H1 (cell line): ENCODE results near the gene CSAD. TPM values are rescaled to one million over a fixed set of nuclear protein-coding genes. Genes with fewer than 3 reads are reported as not detected.

Source experiments
- CTCF ChIA-PET: fragments of 300-600 bp; sonication (Branson Sonifier 250); formaldehyde crosslinking; loops from one replicate; lab custom pipeline; 2021; ENCODE audit not compliant: partially characterized antibody; lab: Charles Lee
- POLR2A ChIA-PET: fragments of 300-600 bp; sonication (Branson Sonifier 250); formaldehyde crosslinking; loops from one replicate; lab custom pipeline; 2021; ENCODE audit warnings: inconsistent platforms; ENCODE audit not compliant: partially characterized antibody; lab: Charles Lee
- DNase-seq, 2 experiments: peaks; one replicate each; pipeline versions ENCODE4 v3.0.0 to v3.0.0-alpha.2; 2010 to 2022; ENCODE audit warnings: low spot score in 2 of 2, low read depth in 1 of 2, mixed read lengths in 1 of 2
- FAIRE-seq: peaks from 2 replicates; lab custom pipeline; 2011; peaks lifted over from hg19 to GRCh38; lab: Jason Lieb, UNC
- H2AFZ ChIP-seq: 2 replicates; pipeline ENCODE4 v1.8.1; 2012; ENCODE audit warnings: low read length, inconsistent platforms
- H2AK5ac ChIP-seq: 2 replicates; pipeline ENCODE4 v1.6.1; 2013; ENCODE audit warnings: low read depth, low read length
- H2BK120ac ChIP-seq: replicated peaks from 2 replicates; pipeline ENCODE3; 2013; ENCODE audit warnings: low read depth, low read length, inconsistent platforms
- H2BK12ac ChIP-seq: 2 replicates; pipeline ENCODE4 v1.6.1; 2013; ENCODE audit warnings: low read depth, low read length
- H2BK15ac ChIP-seq: 2 replicates; pipeline ENCODE4 v1.6.1; 2013; ENCODE audit warnings: low read length
- H2BK20ac ChIP-seq: 2 replicates; pipeline ENCODE4 v1.6.1; 2013; ENCODE audit warnings: low read length
- H2BK5ac ChIP-seq: 2 replicates; pipeline ENCODE4 v1.6.1; 2013; ENCODE audit warnings: low read depth, low read length
- H3K14ac ChIP-seq: 2 replicates; pipeline ENCODE4 v1.6.1; 2013; ENCODE audit warnings: inconsistent platforms; ENCODE audit not compliant: insufficient read length
- H3K18ac ChIP-seq: 2 replicates; pipeline ENCODE4 v1.6.1; 2013; ENCODE audit warnings: low read length; ENCODE audit errors: extremely low read depth
- H3K23ac ChIP-seq: 2 replicates; pipeline ENCODE4 v1.6.1; 2013; ENCODE audit warnings: inconsistent platforms; ENCODE audit not compliant: insufficient read length
- H3K23me2 ChIP-seq: 2 replicates; pipeline ENCODE4 v1.6.1; 2013; ENCODE audit warnings: low read depth, low read length
- H3K27ac ChIP-seq: 2 replicates; pipeline ENCODE4 v1.6.1; 2011; ENCODE audit warnings: low read depth, low read length, inconsistent platforms
- H3K27me3 ChIP-seq, 4 experiments: replicated peaks in 1 of 4; 1 replicate in 1 of 4; 2 replicates in 3 of 4; pipeline versions ENCODE4 v1.6.1 to v1.8.1; 2011 to 2013; ENCODE audit warnings: low read length in 3 of 4, mild to moderate bottlenecking in 3 of 4, inconsistent platforms in 2 of 4, mixed read lengths in 2 of 4, moderate library complexity in 1 of 4; ENCODE audit not compliant: control insufficient read depth in 3 of 4, insufficient read depth in 3 of 4; ENCODE audit errors: extremely low read depth in 1 of 4
- H3K36me3 ChIP-seq, 4 experiments: 2 replicates each; pipeline versions ENCODE4 v1.6.1 to v1.8.1; 2011 to 2013; ENCODE audit warnings: mild to moderate bottlenecking in 4 of 4, low read length in 3 of 4, moderate library complexity in 2 of 4, control low read depth in 1 of 4, inconsistent platforms in 1 of 4; ENCODE audit not compliant: insufficient read depth in 4 of 4, control insufficient read depth in 2 of 4
- H3K4ac ChIP-seq: replicated peaks from 2 replicates; pipeline ENCODE3; 2013; ENCODE audit warnings: low read length, low read depth, mixed read lengths, inconsistent platforms; ENCODE audit not compliant: insufficient read length
- H3K4me1 ChIP-seq, 4 experiments: replicated peaks in 1 of 4; 1 replicate in 1 of 4; 2 replicates in 3 of 4; pipeline versions ENCODE4 v1.6.1 to v1.8.1; 2011 to 2013; ENCODE audit warnings: low read length in 3 of 4, inconsistent platforms in 2 of 4, mixed read lengths in 1 of 4; ENCODE audit not compliant: insufficient read depth in 4 of 4, control insufficient read depth in 3 of 4
- H3K4me2 ChIP-seq, 2 experiments: 2 replicates each; pipeline versions ENCODE4 v1.6.1 to v1.8.1; 2011 to 2013; ENCODE audit warnings: low read depth in 2 of 2, low read length in 2 of 2, control low read depth in 1 of 2, inconsistent platforms in 1 of 2, mild to moderate bottlenecking in 1 of 2; ENCODE audit not compliant: insufficient read depth in 1 of 2
- H3K4me3 ChIP-seq, 4 experiments: fragments of 200-600, 300-600 bp in 1 of 4; sonication (generic), shearing (Covaris generic), sonication (Bioruptor Twin) in 1 of 4; 2 replicates each; pipeline versions ENCODE4 v1.5.1 to v1.8.1; 2011 to 2016; ENCODE audit warnings: low read length in 4 of 4, low read depth in 3 of 4, control low read depth in 2 of 4, inconsistent platforms in 2 of 4, mild to moderate bottlenecking in 2 of 4, mixed read lengths in 1 of 4, moderate library complexity in 1 of 4; ENCODE audit not compliant: insufficient read depth in 2 of 4; ENCODE audit errors: extremely low read depth in 1 of 4
- H3K56ac ChIP-seq: replicated peaks from 2 replicates; pipeline ENCODE3; 2013; ENCODE audit warnings: low read depth, mild to moderate bottlenecking, mixed read lengths, low read length, inconsistent platforms; ENCODE audit not compliant: insufficient read length
- H3K79me1 ChIP-seq: 2 replicates; pipeline ENCODE4 v1.6.1; 2013; ENCODE audit warnings: low read depth, low read length, control low read depth
- H3K79me2 ChIP-seq, 2 experiments: 2 replicates each; pipeline versions ENCODE4 v1.6.1 to v1.8.1; 2012 to 2013; ENCODE audit warnings: low read length in 2 of 2, mild to moderate bottlenecking in 2 of 2, inconsistent platforms in 1 of 2; ENCODE audit not compliant: insufficient read depth in 2 of 2, control insufficient read depth in 1 of 2
- H3K9ac ChIP-seq, 4 experiments: replicated peaks in 1 of 4; 1 replicate in 1 of 4; 2 replicates in 3 of 4; pipeline versions ENCODE4 v1.6.1 to v1.8.1; 2011 to 2013; ENCODE audit warnings: low read depth in 3 of 4, low read length in 3 of 4, control low read depth in 2 of 4, mild to moderate bottlenecking in 2 of 4, moderate library complexity in 2 of 4, inconsistent platforms in 1 of 4; ENCODE audit errors: extremely low read depth in 1 of 4
- H3K9me3 ChIP-seq, 2 experiments: 2 replicates each; pipeline versions ENCODE4 v1.6.1 to v1.8.1; 2012 to 2013; ENCODE audit warnings: mild to moderate bottlenecking in 2 of 2, moderate library complexity in 2 of 2, control low read depth in 1 of 2, inconsistent platforms in 1 of 2, low read depth in 1 of 2, low read length in 1 of 2, mixed read lengths in 1 of 2; ENCODE audit not compliant: insufficient read depth in 2 of 2
- H4K20me1 ChIP-seq, 2 experiments: replicated peaks in 1 of 2; 2 replicates each; pipeline versions ENCODE3 to v1.8.1; 2011 to 2013; ENCODE audit warnings: inconsistent platforms in 2 of 2, low read length in 2 of 2, mild to moderate bottlenecking in 1 of 2; ENCODE audit not compliant: insufficient read depth in 2 of 2, control insufficient read depth in 1 of 2
- H4K5ac ChIP-seq: 2 replicates; pipeline ENCODE4 v1.6.1; 2013; ENCODE audit warnings: low read length, low read depth, mixed read lengths, inconsistent platforms; ENCODE audit not compliant: insufficient read length
- H4K8ac ChIP-seq: 2 replicates; pipeline ENCODE4 v1.8.0; 2013; ENCODE audit warnings: mild to moderate bottlenecking, moderate library complexity, low read length, inconsistent platforms; ENCODE audit not compliant: insufficient read depth; ENCODE audit errors: extremely low read depth
- H4K91ac ChIP-seq: replicated peaks from 2 replicates; pipeline ENCODE3; 2013; ENCODE audit warnings: low read length, mixed read lengths, inconsistent platforms; ENCODE audit not compliant: insufficient read length
- CHD2 ChIP-seq: IDR thresholded peaks from 2 replicates; pipeline ENCODE4 v1.6.1; 2012; ENCODE audit warnings: low read length, improper control_type of control experiment
- EZH2 ChIP-seq: fragments of 200-600 bp; sonication (generic); IDR thresholded peaks from 2 replicates; pipeline ENCODE4 v1.7.1; 2012; ENCODE audit warnings: low read depth, mild to moderate bottlenecking, moderate library complexity, low read length, inconsistent platforms; ENCODE audit not compliant: severe bottlenecking
- POLR2AphosphoS5 ChIP-seq: IDR thresholded peaks from 2 replicates; pipeline ENCODE4 v1.6.1; 2011; ENCODE audit warnings: low read depth, low read length
- RNF2 ChIP-seq: fragments of 200-900, 300-1000 bp; sonication (generic); IDR thresholded peaks from 2 replicates; pipeline ENCODE4 v1.7.1; 2016; ENCODE audit warnings: borderline replicate concordance, low read depth, mild to moderate bottlenecking, antibody characterized with exemption, low read length; ENCODE audit not compliant: poor library complexity, severe bottlenecking; ENCODE audit errors: missing control alignments
- SIX5 ChIP-seq: IDR thresholded peaks from 2 replicates; pipeline ENCODE4 v1.6.1; 2011; ENCODE audit warnings: mild to moderate bottlenecking, low read depth, low read length
- TBP ChIP-seq: IDR thresholded peaks from 2 replicates; pipeline ENCODE4 v1.6.1; 2011; ENCODE audit warnings: low read depth, low read length, improper control_type of control experiment
- WGBS, 2 experiments: shearing (Covaris generic) in 1 of 2; methylation state at CpG; one replicate each; pipeline versions ENCODE4 v1.1.6 to v1.1.7; 2013 to 2015; ENCODE audit warnings: low lambda C conversion rate in 2 of 2, mixed read lengths in 2 of 2, inconsistent platforms in 1 of 2, low coverage in 1 of 2, missing lambda C conversion rate in 1 of 2; ENCODE audit not compliant: insufficient replicate concordance in 2 of 2, insufficient coverage in 1 of 2, insufficient read length in 1 of 2; ENCODE audit errors: extremely low coverage in 1 of 2, missing lambda C conversion rate in 1 of 2; 5-methylcytosine and 5-hydroxymethylcytosine counted together
- polyA plus RNA-seq, 7 experiments: library from polyadenylated mRNA; depleted of rRNA in 3 of 7; stranded (reverse) in 5 of 7; unstranded in 2 of 7; fragments of >200 nt in 5 of 7; fragments of 200-250 nt in 2 of 7; gene quantifications; 1 replicate in 5 of 7; 2 replicates in 1 of 7; 4 replicates in 1 of 7; pipeline versions ENCODE4 v1.2.1 to v1.2.3, GENCODE V29; 2011 to 2013; ENCODE audit warnings: missing spikeins in 2 of 7, mixed read lengths in 2 of 7
- total RNA-seq: library from RNA; stranded (reverse); fragmentation: NEBNext Ultra II Directional; extraction: Animal tissue kit (Norgen Biotek cat#: 25700); gene quantifications from 2 replicates; pipeline ENCODE4 v1.2.1, GENCODE V29; 2021
- TF ChIP-seq, protein P1 (sequence below): IDR thresholded peaks from 2 replicates; pipeline ENCODE4 v1.6.1; 2012; ENCODE audit warnings: inconsistent platforms

CSAD gene
- total and polyA plus RNA-seq, 2 of the 8 experiments (the other 6 are each of a cell fraction or from before 2014, with no cell fraction given): 8.8 to 11.3 TPM

DNA sequence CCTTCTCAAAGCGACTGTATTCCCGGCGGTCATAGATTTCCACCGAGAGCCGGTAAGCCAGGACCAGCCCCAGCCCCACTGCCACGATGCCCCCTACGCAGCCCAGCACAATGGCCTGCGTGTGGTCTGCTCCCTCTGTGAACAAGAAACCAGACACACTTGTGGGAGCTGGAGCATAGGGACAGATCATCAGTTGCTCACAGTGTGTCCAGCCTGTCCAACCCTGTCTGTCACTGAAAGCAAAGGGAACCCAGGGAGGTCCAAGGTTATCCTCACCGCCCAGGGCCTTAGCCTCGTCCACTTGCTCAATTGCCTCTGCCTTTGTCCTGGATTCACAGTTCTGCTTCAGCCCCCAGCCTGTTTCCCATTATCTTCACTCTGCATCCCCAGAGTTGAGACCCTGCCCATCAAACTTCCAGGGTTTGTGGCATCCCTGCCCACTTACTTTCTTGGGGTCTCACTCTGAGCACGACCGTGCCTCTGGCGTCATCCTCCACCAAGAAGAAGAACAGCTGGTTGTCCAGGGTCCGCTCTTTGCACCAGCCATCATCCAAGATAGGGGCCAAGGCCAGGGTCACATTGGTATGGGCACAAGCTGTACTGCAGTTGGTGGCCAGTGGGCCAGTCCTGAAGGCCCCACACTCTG lies 11.3 kb upstream of the CSAD start:
- DNase-seq (no peak), FAIRE-seq (no peak)
- Histone ChIP-seq H3K9me3 (no peaks in the 10 kb centered on the region), H3K18ac (no peak overlapping the region), H3K56ac (no peak overlapping the region), H2BK15ac (no peak overlapping the region), H2AFZ (no peak overlapping the region), H4K8ac (no peak overlapping the region), H3K79me1 (no peaks in the 10 kb centered on the region; the same call in 1 of the 2 replicates), H2BK5ac (no peak overlapping the region; the same call in 1 of the 2 replicates), H3K27me3 (peaks cover 2 to 18% (median 7%) of the 10 kb centered on the region in 4 experiments; a peak in 6 of 7 replicates), H4K5ac (no peak overlapping the region), H4K91ac (no peak overlapping the region), H2BK20ac (no peak overlapping the region), H3K4me2 (no peak overlapping the region), H2AK5ac (no peak overlapping the region), H4K20me1 (peaks cover 2 to 9% of the 10 kb centered on the region in 2 experiments), H2BK12ac (no peak overlapping the region), H3K79me2 (no peaks in the 10 kb centered on the region), H2BK120ac (no peak overlapping the region), H3K14ac (no peak overlapping the region), H3K36me3 (peaks cover 2 to 16% (median 5%) of the 10 kb centered on the region in 4 experiments; a peak in 6 of 8 replicates), H3K4me1 (peaks cover 0 to 6% (median 3%) of the 10 kb centered on the region in 4 experiments; a peak in 4 of 7 replicates), H3K23me2 (no peaks in the 10 kb centered on the region), H3K4ac (no peak overlapping the region), H3K27ac (no peak overlapping the region), H3K9ac (no peak overlapping the region), H3K23ac (no peak overlapping the region), H3K4me3 (no peak overlapping the region)
- CTCF ChIA-PET: interaction anchor here (1.1 to 7.7 kb wide), 6 partner anchors 11 to 126 kb away, joined by 3 to 99 read pairs (median 16); partner anchors contain the start of genes CSAD and ZNF740
- 94% methylated on average over 14 of the region's 14 CpGs; no CpG with 5 or more reads in 1 of the 2 experiments for WGBS, 2 experiments
- no peak for TF ChIP-seq CHD2
- no peak for TF ChIP-seq EZH2
- TF ChIP-seq RNF2: no peak
- no peak for TF ChIP-seq SIX5
- TF ChIP-seq POLR2AphosphoS5: no peak
- TF ChIP-seq, protein P1, sequence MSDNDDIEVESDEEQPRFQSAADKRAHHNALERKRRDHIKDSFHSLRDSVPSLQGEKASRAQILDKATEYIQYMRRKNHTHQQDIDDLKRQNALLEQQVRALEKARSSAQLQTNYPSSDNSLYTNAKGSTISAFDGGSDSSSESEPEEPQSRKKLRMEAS: no peak
- no peak for TF ChIP-seq TBP
- POLR2A ChIA-PET: interaction anchor here (0.8 to 2.8 kb wide), 8 partner anchors 9 to 309 kb away, joined by 3 to 13 read pairs (median 4); partner anchors contain the start of genes CSAD, IGFBP6, TARBP2 and ZNF740
